GM12872 (cell line): ENCODE results near the gene PLBD1.

Source experiments
- TF ChIP-seq, protein P1 (sequence below): IDR thresholded peaks from 3 replicates; pipeline ENCODE4 v1.5.1; 2011; ENCODE audit warnings: low read depth, mild to moderate bottlenecking, low read length, moderate library complexity; ENCODE audit not compliant: insufficient read depth

Gene PLBD1

DNA sequence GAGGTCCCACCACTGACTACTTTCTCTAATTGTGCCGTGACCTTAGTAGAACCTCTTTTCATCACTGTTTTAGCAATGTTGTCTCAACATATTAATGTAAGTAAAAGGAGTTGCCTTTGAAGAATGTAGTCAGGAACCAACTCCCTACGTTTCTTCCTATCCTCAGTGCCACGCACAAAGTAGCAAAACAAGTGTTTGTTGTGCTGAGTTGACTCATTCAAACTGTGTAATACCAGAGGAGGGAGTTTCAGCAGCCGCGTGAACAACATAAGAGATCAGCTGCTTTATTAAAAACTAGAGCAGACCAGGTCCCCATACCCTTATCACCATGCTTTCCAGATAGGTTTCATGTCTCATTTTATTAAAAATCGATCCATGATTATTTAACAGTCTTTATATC is 19.1 kb downstream of the PLBD1 start:
- TF ChIP-seq, protein P1, sequence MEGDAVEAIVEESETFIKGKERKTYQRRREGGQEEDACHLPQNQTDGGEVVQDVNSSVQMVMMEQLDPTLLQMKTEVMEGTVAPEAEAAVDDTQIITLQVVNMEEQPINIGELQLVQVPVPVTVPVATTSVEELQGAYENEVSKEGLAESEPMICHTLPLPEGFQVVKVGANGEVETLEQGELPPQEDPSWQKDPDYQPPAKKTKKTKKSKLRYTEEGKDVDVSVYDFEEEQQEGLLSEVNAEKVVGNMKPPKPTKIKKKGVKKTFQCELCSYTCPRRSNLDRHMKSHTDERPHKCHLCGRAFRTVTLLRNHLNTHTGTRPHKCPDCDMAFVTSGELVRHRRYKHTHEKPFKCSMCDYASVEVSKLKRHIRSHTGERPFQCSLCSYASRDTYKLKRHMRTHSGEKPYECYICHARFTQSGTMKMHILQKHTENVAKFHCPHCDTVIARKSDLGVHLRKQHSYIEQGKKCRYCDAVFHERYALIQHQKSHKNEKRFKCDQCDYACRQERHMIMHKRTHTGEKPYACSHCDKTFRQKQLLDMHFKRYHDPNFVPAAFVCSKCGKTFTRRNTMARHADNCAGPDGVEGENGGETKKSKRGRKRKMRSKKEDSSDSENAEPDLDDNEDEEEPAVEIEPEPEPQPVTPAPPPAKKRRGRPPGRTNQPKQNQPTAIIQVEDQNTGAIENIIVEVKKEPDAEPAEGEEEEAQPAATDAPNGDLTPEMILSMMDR: no peak

DNA sequence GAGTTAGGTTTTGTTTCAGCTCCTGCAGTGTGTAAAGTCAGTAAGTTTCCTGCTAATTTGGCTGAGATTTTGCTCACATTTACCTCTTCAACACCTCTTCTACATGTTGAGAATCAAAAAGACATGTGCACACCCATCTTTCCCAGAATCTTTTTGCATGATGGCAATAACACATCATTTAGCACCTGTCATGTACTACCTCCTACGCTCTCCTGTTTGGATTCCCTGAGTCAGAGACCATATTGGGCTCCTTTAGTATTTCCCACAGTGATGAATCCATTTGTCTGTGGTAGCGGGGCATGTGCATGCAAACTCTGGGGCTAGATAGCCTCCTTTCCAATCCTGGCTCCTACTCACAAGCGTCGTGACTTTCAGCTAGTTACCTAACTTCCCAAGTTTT is 20.1 kb downstream of the PLBD1 start:
- TF ChIP-seq, protein P1: no peak

DNA sequence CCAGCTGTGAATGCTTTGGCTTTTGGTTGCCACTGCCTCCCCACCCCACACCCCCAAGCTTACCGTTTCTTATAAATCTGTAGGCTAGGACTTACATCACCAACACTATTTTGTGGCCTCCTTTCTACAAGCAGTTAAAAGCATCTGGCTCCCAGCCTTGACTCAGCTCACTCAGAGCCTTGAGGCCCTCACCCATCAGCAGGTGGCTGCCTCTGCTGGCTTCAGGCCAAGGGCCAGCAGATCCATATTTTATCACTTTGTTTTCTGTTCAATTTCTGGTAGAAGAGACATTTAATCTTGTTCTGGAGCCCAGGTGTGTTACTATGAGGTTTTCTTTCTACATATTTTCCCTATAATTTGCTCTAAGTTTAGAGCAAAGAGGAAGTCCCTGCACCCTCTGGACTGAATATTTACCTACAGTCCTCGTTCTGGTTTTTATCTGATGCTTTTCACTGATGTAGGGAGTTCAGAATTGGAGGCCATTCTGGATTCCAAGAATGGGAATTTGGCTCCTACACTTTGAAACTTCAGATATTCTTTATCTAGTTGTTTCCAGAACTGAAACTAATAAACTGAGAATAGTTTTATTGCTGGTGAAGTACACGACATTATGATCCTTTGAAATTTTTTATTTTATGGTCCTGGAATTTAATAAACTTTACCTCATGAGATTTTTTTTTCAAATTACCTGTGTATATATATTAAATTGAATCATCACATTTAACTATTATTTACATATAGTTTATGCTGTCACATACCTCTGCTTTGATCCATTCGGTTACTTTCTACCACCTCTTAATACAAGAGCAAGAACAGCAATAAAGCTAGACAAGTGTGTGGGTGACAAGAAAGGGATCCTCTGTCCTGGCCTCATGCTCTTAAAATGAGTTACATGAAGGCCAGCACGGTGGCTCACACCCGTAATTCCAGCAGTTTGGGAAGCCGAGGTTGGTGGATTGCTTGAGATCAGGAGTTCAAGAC is 22.2 kb downstream of the PLBD1 start:
- TF ChIP-seq, protein P1: no peak

DNA sequence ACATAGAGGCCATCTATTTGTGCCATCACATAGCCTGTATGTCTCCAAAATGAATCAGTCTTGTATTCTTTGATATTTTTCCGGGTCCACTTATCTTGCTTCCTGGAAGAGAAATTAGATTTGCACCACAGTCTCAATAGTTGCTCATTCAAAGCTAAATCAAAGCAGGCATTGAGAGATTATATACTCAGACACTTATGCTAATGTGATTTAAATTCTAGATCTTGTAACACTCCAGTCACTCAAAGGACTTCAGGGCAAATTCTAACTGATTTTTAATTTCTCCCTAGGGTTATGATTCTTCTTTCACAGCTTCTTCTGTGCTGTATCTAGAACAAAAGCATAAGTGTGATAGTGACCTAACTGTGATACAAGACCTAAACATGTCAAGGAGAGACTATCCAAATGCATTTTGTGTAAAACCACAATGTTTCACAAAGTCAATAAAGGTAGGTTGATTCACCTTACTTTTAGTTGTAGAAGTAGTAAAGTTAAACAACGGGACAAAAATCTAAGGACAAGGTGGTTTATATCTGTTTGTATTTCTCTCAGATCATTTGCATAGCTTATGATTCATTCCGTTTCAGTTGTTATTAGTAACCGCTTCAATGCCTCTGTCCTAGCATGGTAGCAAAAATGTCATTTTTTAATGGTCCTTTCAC is 26.8 kb downstream of the PLBD1 start:
- TF ChIP-seq, protein P1: no peak

DNA sequence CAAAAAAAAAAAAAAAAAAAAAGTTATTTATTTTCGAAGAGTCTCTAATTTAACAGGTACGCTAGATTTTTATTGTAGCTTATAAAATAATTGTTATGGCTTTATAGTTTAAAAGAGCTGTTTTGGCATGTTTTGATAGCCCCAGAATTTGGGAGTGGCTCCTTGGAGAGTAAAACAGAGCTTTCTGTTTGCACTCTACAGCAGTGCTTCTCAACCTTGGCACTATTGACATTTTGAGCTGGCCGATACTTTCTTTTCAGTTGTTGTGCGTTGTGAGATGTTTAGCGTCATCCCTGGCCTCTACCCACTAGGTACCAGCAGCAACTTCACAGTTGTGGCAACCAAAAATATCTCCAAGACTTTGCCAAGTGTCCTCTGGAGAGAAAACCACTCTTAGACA is 30.6 kb downstream of the PLBD1 start:
- TF ChIP-seq, protein P1: no peak

DNA sequence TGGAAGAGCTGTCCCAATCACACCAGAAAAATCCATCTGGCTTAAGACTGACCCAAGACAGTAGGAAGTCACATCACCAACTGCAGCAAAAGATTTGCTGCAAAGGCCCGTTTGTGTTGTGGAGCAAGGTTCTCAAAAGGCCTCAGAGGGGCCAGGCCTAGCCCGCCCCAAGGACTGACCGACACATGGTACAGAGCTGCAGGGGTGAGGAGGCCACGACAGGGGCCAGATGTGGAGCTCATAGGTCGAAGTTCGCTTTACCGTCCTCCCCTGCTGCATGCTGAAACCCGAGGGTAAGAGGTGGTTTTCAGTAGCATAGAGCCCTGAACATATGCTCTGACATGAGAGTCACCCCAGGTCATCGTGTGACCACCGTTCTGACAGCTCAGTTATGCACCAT is 35.5 kb downstream of the PLBD1 start:
- TF ChIP-seq, protein P1: no peak

DNA sequence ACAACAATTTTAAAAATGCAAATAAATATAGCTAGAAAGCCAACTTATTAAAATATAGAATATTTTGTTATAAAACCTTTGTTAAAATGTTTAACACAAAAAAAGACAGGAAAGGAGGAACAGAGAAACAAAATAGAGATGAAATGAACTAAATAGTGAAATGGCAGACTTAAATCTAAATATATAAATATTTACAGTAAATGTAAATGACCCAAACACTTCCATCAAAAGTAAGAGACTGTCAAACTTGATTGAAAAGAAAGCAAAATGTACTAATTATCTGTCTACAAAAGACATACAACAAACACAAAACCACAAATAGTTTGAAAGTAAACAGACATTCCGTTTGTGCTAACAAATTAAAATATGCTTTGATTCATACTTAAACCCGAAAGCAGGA is 41.7 kb downstream of the PLBD1 start:
- TF ChIP-seq, protein P1: no peak
